HTR-8/SVneo (cell line): ENCODE data around the gene MICB.
"Not testable (repeated sequence)": the region's sequence is repeated elsewhere in the genome, so short reads cannot be mapped to it uniquely, and the experiment has no call there.

Source experiments
- DNase-seq: peaks from one replicate; pipeline ENCODE4 v3.0.0; 2011; ENCODE audit warnings: low spot score, mixed read lengths; ENCODE audit not compliant: insufficient read length
- FAIRE-seq: peaks from 2 replicates; lab custom pipeline; 2011; peaks lifted over from hg19 to GRCh38; lab: Jason Lieb, UNC

MICB gene

DNA sequence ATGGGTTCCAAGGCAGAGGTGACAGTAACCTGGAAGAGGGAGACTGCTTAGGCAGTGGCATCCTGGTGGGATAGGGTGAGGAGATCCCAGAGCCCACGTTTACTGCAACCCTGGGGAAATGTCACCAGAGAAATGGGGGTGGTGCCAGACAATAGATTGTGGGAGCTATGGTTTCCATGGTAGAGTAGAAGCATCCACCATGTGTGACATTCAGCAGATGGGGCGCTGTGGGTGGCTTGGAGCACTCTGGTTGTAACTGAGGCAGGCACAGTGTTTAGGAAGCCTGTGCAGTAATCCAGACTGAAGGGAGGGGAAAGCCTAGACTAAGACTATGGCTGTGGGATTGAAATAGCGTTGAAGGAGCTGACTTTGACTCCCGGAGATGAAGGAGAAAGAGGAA is 1.1 kb upstream of the MICB start:
- not testable (repeated sequence) for FAIRE-seq, DNase-seq

DNA sequence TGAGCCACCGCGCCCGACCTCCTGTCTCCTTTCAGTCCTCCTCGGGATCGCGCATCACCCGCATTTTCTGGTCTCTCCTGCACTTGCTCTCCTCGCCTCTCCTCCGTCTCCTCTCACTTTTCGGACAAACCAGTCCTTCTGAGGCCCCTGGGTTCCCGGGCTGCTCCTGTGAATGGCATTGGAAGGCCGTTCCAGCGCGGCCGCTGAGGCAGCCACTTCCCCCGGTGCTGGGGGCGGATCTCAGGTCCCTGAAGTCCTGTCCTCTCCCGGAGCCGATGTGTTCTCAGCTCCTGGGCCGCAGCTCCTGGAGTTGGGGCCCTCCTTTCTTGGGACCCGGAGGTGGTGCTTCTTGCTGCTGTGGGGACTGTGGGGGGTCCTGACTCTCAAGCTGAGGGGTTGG is 803 bp downstream of the MICB start:
- FAIRE-seq (no peak), DNase-seq (no peak)

DNA sequence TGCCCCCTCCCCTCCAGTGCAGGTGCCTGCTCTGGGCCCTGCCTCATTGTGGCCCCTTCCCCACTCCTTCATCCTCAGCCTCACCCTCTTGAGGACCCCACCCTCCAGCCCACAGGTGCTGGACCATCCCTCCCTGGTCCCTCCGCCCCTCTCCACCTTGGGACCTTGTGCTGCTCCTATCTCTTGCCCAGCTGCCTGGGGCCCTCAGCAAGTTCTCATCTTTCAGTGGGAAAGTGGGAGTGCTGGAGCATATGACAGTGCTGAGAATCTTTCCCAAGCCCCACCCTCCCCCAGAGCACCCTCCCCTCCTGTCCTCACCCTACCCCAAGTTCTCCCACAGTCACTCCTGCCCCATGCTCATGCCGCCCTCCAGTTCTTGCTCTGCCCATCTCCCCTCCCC is 1.7 kb downstream of the MICB start:
- not testable (repeated sequence) for DNase-seq
- peak; percentile 66 for FAIRE-seq

DNA sequence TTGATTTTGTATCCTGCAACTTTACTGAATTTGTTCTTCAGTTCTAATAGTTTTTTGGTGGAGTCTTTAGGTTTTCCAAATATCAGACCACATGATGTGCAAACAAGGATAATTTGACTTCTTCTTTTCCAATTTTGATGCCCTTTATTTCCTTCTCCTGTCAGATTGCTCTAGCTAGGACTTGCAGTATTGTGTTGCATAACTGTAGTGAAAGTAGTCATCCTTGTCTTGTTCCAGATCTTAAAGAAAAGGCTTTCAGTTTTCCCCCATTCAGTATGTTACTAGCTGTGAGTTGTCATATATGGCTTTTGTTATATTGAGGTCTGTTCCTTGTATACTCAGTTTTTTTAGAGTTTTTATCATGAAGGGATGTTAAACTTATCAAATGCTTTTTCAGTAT is 4.6 kb downstream of the MICB start:
- no peak for FAIRE-seq
- DNase-seq: no peak

DNA sequence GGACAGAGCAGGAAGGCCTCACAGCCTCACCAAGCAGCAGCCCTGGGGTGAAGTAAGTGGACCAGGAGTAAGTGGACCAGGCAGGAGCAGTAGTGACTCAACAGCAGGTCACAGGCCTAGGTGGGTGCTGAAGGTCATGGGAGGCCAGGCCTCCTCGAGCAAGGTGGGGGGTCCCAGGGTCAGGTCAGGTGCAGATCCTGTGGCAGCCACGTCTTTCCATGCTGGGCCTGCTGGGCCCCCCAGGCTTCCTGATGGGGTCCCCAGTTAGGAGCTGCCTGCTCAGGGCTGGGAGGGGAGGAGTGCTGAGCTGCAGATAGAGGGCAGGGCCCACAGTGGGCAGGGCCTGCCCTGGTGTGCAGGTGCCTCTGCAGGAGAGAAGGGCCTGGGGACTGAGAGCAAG is 11.1 kb downstream of the MICB start:
- not testable (repeated sequence) for DNase-seq, FAIRE-seq

DNA sequence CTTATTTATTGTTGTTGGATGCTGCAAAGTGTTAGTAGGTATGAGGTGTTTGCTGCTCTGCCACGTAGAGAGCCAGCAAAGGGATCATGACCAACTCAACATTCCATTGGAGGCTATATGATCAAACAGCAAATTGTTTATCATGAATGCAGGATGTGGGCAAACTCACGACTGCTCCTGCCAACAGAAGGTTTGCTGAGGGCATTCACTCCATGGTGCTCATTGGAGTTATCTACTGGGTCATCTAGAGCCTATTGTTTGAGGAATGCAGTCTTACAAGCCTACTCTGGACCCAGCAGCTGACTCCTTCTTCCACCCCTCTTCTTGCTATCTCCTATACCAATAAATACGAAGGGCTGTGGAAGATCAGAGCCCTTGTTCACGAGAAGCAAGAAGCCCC is 12.1 kb downstream of the MICB start:
- FAIRE-seq (no peak), DNase-seq (no peak)

DNA sequence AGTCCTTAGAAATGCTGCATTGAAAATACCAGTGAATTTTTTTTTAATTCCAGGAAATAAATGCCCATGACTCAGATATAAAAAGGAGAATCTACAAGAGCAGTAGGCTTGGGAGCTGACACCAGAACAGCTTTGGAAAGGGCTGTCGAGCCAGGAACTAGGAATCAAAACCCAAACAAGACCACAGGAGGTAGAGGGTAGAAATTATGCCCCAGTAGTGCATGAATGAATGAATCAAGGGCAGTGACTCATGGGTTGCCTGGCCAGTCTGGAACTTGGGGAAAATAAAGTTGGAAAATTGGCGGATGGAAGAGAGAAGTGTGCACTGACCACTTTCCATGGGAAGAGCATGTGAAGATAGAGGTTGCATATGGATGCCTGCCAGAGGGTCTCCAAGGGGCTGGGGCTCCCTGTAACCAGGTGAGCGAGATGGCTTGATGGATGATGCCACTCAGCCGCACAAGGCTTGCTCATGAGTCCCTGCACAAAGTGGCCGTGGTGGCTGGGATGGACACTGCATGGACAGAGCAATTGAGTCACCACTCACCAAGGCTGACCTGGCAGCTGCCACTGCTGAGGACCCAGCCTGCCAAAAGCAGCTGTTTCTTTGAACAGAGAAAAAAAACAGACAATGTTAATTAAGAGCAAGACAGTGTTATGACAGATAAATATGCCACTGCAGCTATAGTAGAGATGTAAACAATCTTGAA is 15.7 kb downstream of the MICB start:
- no peak for FAIRE-seq
- no peak for DNase-seq

DNA sequence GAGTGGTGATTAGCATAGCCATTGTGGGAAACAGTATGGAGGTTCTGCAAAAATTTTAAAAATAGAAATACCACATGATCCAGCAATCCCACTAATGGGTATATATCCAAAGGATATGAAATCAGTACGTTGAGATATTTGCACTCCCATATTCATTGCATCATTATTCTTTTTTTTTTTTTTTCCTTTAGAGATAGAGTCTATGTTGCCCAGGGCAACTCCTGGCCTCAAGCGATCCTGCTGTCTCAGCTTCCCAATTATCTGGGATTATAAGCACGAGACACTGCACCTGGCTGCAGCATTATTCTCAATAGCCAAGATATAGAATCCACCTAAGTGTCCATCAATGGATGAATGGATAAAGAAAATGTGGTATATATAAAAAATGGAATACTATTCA is 23.9 kb downstream of the MICB start:
- DNase-seq: no peak
- no peak for FAIRE-seq

DNA sequence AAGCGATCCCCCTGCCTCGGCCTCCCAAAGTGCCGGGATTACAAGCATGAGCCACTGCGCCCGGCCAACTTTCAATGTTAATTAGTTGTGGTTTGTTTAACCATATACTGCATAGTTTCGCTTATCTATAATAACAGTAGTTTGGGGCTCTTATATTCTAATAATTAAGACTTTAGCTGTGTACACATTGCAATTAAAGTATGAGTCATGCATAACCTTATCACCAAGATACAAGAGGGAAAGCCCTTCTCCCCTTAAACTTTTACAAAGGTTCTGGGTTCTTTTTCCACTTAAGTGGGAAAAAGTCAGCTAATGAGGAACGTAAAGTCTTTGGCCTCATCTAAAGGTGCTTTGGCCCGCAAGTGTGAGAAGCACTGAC is 27.6 kb downstream of the MICB start:
- DNase-seq: no peak
- no peak for FAIRE-seq

DNA sequence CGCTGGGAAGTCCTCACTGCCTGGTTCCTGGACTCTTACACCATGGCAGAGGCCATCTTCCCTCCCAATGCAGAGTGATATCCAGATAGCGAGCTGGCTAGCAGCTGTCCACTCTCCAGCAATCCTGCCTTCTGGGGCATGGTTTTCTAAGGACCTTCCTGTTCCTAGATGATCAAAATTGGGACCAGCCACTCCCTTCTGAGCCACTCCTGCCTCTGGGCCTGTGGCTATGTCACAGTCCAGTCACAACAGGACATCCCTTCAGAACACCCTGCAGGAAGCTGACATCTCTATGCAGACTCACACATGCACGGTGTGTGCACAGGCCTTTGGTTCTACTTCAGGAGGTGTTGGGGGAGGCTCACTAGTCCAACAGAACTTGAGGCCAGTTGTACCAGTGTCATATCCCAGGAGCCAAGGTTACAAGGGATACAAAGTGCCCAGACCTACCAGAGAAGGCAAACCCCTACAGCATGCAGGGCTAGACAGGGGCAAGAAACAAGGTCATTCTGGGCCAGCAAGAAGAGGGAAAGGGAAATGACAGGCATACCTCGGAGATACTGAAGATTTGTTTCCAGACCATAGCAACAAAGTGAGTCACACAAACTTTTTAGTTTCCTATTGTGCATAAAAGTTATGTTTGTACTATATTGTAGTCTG is 28.1 kb downstream of the MICB start:
- FAIRE-seq: peak; percentile 4
- DNase-seq: no peak

DNA sequence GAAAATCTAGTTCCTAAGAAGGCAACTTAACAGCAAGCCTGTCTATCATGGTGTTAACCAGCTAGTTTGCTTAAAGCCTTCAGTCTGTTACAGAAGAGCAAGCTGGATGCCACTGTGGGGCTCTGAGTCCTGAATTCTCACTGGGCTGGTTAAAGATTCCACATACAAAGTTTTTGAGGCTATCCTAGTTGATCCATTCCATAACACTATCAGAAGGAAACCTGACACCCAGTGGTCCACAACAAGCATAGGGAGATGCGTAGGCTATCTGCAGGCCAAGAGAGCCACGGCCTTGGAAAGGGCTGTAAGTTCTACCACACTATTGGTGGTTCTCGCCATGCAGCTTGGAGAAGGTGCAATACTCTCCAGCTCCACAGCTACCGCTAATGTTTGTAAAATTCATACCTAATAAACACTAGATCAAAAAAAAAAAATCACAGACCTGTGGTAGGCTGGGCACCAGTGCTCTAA is 30.4 kb downstream of the MICB start:
- DNase-seq (no peak), FAIRE-seq (no peak)

DNA sequence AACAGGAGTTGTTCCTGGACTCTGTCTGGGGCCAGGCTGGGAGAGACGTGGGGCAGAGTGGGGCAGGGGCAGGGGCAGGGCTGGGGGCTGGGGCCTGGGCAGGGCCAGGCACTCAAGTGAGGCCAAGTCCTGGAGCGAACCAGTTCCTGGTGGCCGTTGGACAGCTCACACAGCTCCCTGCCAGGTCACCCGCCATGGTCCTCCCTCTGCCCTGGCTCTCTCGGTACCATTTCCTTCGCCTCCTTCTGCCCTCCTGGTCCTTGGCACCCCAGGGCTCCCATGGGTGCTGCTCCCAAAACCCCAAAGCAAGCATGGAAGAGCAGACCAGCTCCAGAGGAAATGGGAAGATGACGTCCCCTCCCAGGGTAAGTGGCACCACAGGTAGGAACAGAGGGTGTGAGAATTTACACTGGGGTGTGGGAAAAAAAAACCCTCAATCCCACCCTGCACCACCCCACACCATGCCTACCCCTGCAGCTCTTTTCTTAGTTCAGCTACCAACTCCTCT is 30.9 kb downstream of the MICB start, which contains the start of gene MCCD1:
MCCD1 (plus strand) TSS at position 142 of the 508 bp plus-strand sequence; CDS start at position 195, 53 bp downstream.
- no peak for FAIRE-seq
- no peak for DNase-seq

DNA sequence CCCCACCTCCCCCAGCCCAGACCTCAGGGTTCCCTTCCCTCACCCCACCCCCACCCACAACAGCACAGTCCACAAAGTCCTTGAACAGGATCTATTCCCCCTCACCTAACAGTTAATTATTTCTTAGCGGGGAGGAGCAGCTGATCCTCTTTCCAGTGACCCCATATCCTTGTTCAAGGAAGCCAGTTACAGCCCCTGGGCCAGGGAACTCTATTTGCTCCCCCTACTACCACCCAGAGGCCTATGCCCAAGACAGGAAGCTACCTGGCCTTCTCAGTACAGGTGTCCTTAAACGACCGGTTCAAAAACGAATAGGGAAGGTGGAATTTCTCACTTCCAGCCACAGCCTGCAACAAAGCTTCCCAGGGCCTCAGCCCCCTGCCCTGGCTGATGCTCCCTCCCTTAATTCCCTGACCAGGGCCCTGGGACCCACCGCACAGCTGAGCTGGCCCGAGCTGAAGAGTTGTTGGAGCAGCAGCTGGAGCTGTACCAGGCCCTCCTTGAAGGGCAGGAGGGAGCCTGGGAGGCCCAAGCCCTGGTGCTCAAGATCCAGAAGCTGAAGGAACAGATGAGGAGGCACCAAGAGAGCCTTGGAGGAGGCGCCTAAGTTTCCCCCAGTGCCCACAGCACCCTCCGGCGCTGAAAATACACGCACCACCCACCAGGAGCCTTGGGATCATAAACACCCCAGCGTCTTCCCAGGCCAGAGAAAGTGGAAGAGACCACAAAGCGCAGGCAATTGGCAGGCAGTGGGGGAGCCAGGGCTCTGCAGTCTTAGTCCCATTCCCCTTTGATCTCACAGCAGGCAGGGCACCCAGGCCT is 31.6 kb downstream of the MICB start:
- DNase-seq (no peak), FAIRE-seq (no peak)

DNA sequence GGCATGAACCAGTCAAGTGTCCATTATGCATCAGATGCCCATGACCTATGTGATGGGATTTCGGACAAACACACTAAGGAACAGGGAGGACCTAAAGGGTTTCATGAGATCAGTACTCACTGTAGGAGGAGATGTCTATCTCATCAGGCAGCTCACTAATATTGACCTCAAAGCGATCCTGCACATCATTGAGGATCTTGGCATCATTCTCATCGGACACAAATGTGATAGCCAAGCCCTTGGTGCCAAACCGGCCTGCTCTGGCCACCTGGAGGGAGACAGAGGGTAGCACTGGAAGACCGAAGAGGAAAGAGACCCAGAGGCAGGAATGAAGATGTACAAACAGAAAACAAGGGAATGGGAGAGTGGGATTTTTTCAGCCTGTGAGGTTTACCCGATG is 32.7 kb downstream of the MICB start:
- no peak for DNase-seq
- peak; percentile 16 for FAIRE-seq

DNA sequence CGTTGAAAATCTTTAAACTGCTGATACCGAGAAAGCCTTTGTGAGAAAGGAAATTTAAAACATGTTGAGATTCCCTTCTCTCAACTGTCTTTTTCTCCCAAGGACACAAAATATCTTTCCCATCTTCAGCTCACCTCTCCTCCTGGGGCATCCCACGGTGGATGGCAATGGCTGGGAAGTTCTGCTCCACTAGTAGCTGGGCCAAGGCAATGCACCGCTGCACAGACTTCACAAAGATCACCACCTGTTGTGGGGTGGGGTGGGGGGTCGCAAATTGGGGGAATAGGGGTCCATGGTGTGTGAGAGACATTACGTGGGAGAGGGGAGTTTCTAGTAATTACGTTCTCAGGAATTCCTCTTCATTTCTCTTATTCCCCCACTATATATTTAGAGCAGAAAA is 33.2 kb downstream of the MICB start:
- FAIRE-seq: no peak

DNA sequence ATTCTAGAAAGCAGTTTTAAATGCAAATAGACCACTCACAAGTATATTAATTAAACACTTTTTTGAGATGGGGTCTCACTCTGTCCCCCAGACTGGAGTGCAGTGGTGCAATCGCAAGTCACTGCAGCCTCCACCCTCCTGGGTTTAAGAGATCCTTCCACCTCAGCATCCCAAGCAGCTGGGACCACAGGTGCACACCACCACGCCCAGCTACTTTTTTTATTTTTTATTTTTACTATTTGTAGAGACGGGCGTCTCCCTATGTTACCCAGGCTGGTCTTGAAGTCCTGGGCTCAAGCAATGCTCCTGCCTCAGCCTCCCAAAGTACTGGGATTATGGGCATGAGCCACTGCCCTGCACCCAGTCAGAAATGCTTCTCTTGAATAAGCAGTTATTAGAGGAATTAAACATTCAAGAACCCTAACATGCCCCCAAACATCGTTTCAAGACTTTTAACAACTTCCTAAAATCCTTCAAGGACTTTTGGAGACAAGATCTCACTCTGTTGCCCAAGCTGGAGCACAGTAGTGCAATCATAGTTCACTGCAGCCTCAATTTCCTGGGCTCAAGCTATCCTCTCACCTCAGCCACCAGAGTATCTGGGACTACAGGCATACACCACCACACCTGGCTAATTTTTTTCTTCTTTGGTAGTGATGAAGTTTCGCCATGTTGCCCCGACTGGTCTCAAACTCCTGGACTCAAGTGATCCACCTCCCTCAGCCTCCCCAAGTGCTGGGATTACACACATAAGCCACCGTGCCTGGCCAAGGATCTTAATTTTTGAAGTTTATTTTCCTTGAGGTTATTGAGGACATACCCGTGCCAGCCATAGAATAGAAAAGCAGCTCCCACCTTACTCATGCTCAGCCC is 34.1 kb downstream of the MICB start:
- DNase-seq: no peak
- no peak for FAIRE-seq

More for the DNA sequence above, 33.2 kb downstream of the MICB start:
- DNase-seq: no peak

DNA sequence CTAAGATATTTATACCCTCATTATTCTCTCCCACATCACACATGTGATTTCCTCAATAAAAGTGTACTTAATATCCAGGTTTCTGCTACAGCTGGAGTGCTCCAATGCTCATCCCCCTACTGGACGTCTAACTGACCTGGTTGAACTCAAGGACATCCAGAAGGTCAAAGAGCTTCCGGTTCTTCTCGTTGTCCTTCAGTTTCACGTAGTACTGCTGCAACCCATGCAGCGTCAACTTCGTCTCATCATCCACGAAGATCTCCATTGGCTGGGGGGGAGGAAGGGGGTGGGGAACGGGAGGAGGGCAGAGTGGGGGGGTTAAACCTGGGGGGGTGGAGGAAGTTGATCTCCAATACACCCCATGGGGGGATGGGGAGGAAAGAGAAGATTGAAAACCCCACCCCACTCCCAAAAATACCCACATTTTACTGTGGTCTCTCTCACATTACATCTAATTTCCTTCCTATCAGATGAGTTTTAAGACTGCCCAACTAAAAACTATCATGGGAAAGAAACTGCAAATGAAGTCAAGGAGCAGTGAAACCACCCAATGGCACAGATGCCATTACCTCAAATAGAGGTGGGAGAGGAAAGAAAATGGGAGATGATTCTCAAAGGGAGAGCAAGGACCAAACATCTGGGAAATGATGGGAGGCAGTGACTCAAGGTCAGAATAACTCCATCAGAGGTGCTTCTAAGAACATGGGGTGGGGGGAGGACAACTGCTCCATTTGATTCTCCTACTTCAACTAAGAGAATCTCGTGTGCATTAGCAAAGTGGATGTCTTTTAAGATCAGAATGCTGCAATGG is 34.9 kb downstream of the MICB start:
- FAIRE-seq (no peak), DNase-seq (no peak)

DNA sequence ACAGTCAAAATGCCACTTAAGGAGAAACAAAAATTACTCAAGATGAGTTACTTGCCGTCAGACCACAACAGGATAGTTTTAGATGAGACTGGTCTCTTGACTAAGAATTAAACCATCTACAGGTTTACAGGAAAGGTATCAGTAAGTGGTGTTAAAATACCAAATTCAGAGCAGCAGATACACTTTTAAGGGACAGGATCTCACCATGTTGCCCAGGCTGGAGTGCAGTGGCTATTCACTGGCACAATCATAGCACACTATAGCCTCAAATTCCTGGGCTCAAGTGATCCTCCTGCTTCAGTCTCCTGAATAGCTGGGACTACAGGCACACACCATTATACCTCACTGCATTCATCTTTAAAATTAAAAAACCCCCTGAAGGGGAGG is 35.5 kb downstream of the MICB start:
- FAIRE-seq: no peak
- DNase-seq: no peak

DNA sequence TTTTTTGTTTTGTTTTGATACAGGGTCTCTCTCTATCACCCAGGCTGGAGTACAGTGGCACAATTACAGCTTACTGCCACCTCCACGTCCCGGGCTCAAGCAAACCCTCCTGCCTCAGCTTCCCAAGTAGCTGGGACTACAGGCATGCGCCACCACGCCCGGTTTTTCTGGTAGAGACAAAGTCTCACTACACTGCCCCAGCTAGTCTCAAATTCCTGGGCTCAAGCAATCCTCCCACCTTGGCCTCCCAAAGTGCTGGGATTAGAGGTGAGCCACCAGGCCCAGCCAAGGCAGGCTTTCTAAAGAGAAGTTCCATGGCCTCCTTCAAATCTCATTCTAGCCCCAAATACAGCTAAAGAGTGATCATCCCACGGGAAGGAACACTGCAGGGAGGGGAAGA is 36.1 kb downstream of the MICB start:
- DNase-seq: no peak
- no peak for FAIRE-seq
